HepG2 (cell line): ENCODE results near the gene TNXB. TPM values are rescaled to one million over a fixed set of nuclear protein-coding genes. Genes with fewer than 3 reads are reported as not detected.

ENCODE experiments used
- ATAC-seq: fragments of 200-7000 bp; cut with Tn5 transposase; 3 replicates; pipeline ENCODE4 v1.9.1; 2020; ENCODE audit warnings: mild to moderate bottlenecking, moderate library complexity
- BruUV-seq: library from RNA; stranded (reverse); fragments of 400-500 nt; replicated peaks from 2 replicates; lab custom pipeline; 2021; lab: Mats Ljungman, UMichigan
- CTCF ChIA-PET: fragments of 300-600 bp; formaldehyde crosslinking; extraction: SDS; loops from one replicate; lab custom pipeline; 2021; ENCODE audit warnings: low total read pairs, inconsistent platforms, low intra/inter-chr PET ratio; lab: Yijun Ruan, JAX
- POLR2A ChIA-PET: fragments of 350-600 bp; sonication (Branson Sonifier 250); formaldehyde crosslinking; loops from one replicate; lab custom pipeline; 2020; ENCODE audit warnings: antibody characterized with exemption, inconsistent platforms; lab: Yijun Ruan, JAX
- DNase-seq: peaks from one replicate; pipeline ENCODE4 v3.0.0-alpha.2; 2015; ENCODE audit warnings: low spot score
- FAIRE-seq: peaks from 3 replicates; lab custom pipeline; 2011; peaks lifted over from hg19 to GRCh38; lab: Jason Lieb, UNC
- H2AFZ ChIP-seq: one replicate; pipeline ENCODE4 v1.6.1; 2011; ENCODE audit warnings: low read length, inconsistent platforms
- H3K27ac ChIP-seq: fragments of 300-600 bp; 3 replicates; pipeline ENCODE4 v1.8.0; 2011; ENCODE audit warnings: mixed run types, mild to moderate bottlenecking, mixed read lengths, low read length, inconsistent platforms; ENCODE audit not compliant: insufficient read depth; ENCODE audit errors: extremely low read length
- H3K27me3 ChIP-seq, 2 experiments: fragments of 200-600 bp in 1 of 2; 2 replicates in 1 of 2; 3 replicates in 1 of 2; pipeline versions ENCODE4 v1.6.0 to v1.8.0; 2011; ENCODE audit warnings: low read length in 2 of 2, mild to moderate bottlenecking in 2 of 2, moderate library complexity in 2 of 2, inconsistent platforms in 1 of 2; ENCODE audit not compliant: insufficient read depth in 2 of 2, control insufficient read depth in 1 of 2
- H3K36me3 ChIP-seq, 2 experiments: fragments of 200-600 bp in 1 of 2; replicated peaks in 1 of 2; 2 replicates in 1 of 2; 3 replicates in 1 of 2; pipeline versions ENCODE4 v1.5.1 to v1.8.0; 2011; ENCODE audit warnings: low read length in 2 of 2, inconsistent platforms in 1 of 2; ENCODE audit not compliant: insufficient read depth in 2 of 2, control insufficient read depth in 1 of 2
- H3K4me1 ChIP-seq: 2 replicates; pipeline ENCODE4 v1.5.1; 2012; ENCODE audit warnings: low read length, inconsistent platforms; ENCODE audit not compliant: insufficient read depth
- H3K4me2 ChIP-seq: 2 replicates; pipeline ENCODE4 v1.6.0; 2011; ENCODE audit warnings: low read depth, low read length, inconsistent platforms
- H3K4me3 ChIP-seq, 3 experiments: fragments of 200-600 bp in 1 of 3; sonication (generic), shearing (Covaris generic) in 1 of 3; replicated peaks in 1 of 3; 2 replicates each; pipeline ENCODE4 v1.5.1; 2011 to 2016; ENCODE audit warnings: low read length in 3 of 3, inconsistent platforms in 2 of 3, low read depth in 2 of 3, mild to moderate bottlenecking in 2 of 3, control low read depth in 1 of 3, mixed read lengths in 1 of 3; ENCODE audit not compliant: insufficient read depth in 1 of 3
- H3K79me2 ChIP-seq: one replicate; pipeline ENCODE4 v1.6.1; 2011; ENCODE audit warnings: low read length, inconsistent platforms; ENCODE audit not compliant: insufficient read depth
- H3K9ac ChIP-seq: 2 replicates; pipeline ENCODE4 v1.6.0; 2011; ENCODE audit warnings: mild to moderate bottlenecking, low read depth, low read length, inconsistent platforms; ENCODE audit not compliant: insufficient read depth
- H3K9me3 ChIP-seq: 2 replicates; pipeline ENCODE4 v1.5.1; 2012; ENCODE audit warnings: mild to moderate bottlenecking, low read length
- H4K20me1 ChIP-seq: 2 replicates; pipeline ENCODE4 v1.6.0; 2011; ENCODE audit warnings: inconsistent platforms, mild to moderate bottlenecking, low read length, moderate library complexity; ENCODE audit not compliant: insufficient read depth
- CENPX ChIP-seq: sonication (generic); formaldehyde crosslinking; IDR thresholded peaks from 2 replicates; pipeline ENCODE4 v1.9.0; 2021; ENCODE audit warnings: mild to moderate bottlenecking, missing genetic modification reagents, moderate library complexity
- NAIF1 ChIP-seq: sonication (generic); formaldehyde crosslinking; IDR thresholded peaks from 2 replicates; pipeline ENCODE4 v1.5.0; 2020; ENCODE audit warnings: mild to moderate bottlenecking, missing genetic modification reagents, borderline replicate concordance
- PAX8 ChIP-seq: sonication (generic); formaldehyde crosslinking; IDR thresholded peaks from 2 replicates; pipeline ENCODE4 v1.8.0; 2022; ENCODE audit warnings: mild to moderate bottlenecking, missing genetic modification reagents, borderline replicate concordance
- ZC3H13 ChIP-seq: sonication (generic); formaldehyde crosslinking; IDR thresholded peaks from 2 replicates; pipeline ENCODE4 v1.8.1; 2023; ENCODE audit warnings: mild to moderate bottlenecking, missing genetic modification reagents, moderate library complexity
- WGBS: methylation state at CpG from one replicate; pipeline ENCODE4 v1.1.6; 2017; ENCODE audit warnings: low lambda C conversion rate; 5-methylcytosine and 5-hydroxymethylcytosine counted together
- in situ Hi-C: cut with HindIII; loops from 2 replicates; pipeline ENCODE4 v1.10.0; 2017; ENCODE audit warnings: low pct_unique_long_range_greater_than_20kb; ENCODE audit not compliant: extremely low pct_ligation_motif_present
- intact Hi-C: fragments of 100-400 bp; cut with micrococcal nuclease; formaldehyde crosslinking; loops from one replicate; pipeline ENCODE4 v1.10.0; 2022; ENCODE audit not compliant: unreplicated experiment
- polyA plus RNA-seq, 8 experiments: library from polyadenylated mRNA; depleted of rRNA in 3 of 8; stranded (reverse) in 7 of 8; unstranded in 1 of 8; fragments of >200 nt; fragmentation: Illumina TruSeq in 4 of 8; extraction: Trizol in 4 of 8; gene quantifications; 2 replicates each; pipeline versions ENCODE4 v1.2.1 to v1.2.3, GENCODE V29; 2011 to 2016; ENCODE audit warnings: low read depth in 4 of 8, missing spikeins in 1 of 8, mixed read lengths in 1 of 8; ENCODE audit not compliant: insufficient read depth in 1 of 8
- total RNA-seq, 5 experiments: library from RNA; depleted of rRNA; stranded (reverse); fragments of >200 nt; fragmentation: Illumina TruSeq; extraction: Trizol; gene quantifications; 2 replicates each; pipeline ENCODE4 v1.2.3, GENCODE V29; 2016; ENCODE audit warnings: low read depth in 1 of 5
- TF ChIP-seq, protein P1 (sequence below): sonication (generic); formaldehyde crosslinking; IDR thresholded peaks from 2 replicates; pipeline ENCODE4 v1.4.0; 2020; ENCODE audit warnings: missing genetic modification reagents

Gene TNXB
- total and polyA plus RNA-seq, 2 of the 13 experiments (the other 11 are each of a cell fraction or from before 2014, with no cell fraction given): 1.6 to 2.7 TPM

DNA sequence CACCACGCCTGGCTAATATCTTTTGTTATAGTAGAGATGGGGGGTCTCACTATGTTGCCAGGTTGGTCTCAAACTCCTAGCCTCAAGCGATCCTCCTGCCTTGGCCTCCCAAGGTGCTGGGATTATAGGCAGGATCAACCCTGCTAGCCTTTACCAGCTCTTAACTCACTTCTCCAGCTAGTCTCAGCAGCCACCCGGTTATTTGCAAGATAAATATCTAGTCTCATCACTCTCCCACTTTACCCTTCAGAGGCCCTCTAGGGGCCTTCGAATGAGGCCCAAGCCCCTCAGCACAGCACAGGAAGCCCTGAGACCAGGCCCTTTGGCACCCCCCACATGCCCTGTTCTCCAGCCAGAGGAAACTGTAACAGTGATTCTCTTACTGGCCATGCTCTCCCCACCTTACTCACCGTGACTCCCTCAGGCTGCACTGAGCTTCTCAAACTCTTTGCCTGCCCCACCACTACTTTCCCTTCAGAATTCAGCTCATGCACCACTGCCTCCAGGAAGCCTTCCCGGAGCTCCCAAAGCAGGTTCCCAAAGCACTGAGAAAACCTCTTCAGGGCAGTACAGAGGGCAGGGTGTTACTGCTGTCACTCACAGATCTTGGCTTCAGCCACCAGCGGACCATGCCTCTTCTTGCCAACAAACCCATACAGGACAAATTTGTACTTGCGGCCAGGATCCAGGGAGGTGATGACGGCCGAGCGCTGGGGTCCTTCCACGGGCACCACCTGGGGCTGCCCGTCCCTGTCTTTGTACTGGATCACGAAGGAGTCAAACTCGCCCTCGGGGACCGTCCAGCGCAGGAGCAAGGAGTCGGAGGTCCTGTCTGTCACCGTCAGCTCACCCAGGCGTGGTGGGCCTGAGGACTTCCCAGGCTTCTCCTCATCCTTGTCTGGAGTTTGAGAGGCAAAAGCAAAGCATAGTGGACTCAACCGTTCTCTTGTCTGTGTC lies 25.0 kb downstream of the TNXB start (continued):
- TF ChIP-seq, protein P1, sequence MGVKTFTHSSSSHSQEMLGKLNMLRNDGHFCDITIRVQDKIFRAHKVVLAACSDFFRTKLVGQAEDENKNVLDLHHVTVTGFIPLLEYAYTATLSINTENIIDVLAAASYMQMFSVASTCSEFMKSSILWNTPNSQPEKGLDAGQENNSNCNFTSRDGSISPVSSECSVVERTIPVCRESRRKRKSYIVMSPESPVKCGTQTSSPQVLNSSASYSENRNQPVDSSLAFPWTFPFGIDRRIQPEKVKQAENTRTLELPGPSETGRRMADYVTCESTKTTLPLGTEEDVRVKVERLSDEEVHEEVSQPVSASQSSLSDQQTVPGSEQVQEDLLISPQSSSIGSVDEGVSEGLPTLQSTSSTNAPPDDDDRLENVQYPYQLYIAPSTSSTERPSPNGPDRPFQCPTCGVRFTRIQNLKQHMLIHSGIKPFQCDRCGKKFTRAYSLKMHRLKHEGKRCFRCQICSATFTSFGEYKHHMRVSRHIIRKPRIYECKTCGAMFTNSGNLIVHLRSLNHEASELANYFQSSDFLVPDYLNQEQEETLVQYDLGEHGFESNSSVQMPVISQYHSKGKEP (CRISPR knock-in tag): no peak
- TF ChIP-seq NAIF1 (CRISPR knock-in tag) (no peak), PAX8 (CRISPR knock-in tag) (no peak), CENPX (CRISPR knock-in tag) (no peak)

DNA sequence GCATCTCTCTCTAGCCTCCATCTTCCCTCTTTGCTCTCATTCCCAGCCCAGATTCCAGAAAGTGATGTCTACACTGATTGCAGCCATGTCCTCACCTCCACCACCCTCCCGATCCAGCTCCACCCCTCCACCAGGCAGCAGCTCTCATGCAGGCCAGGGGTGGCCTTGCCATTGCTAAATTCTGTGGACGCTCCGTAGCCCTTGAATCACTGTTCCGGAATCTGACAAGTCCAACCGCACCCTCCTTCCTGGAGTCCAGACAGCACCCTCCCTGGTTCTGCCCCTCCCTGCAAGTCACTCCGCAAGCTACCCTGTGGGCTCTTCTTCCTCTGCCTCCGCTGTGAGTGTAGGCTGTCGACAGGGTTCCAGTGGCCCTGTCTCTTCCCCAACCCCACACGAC lies 26.2 kb downstream of the TNXB start:
- H3K27ac ChIP-seq: no peak overlapping the region
- in situ Hi-C loops: loop anchor here (25.0 kb wide), 1 partner anchor 704 kb away; no protein-coding TSS in a partner anchor

More for the DNA sequence above, 26.2 kb downstream of the TNXB start:
- H3K79me2 ChIP-seq: no peaks in the 10 kb centered on the region
- TF ChIP-seq ZC3H13: no peak
- CTCF ChIA-PET: no interaction called here
- no peak overlapping the region for H2AFZ ChIP-seq
- no peak overlapping the region for H3K4me2 ChIP-seq
- 44% methylated on average over 9 of the region's 9 CpGs for WGBS
- POLR2A ChIA-PET: no interaction called here
- H3K9me3 ChIP-seq: no peaks in the 10 kb centered on the region
- intact Hi-C loops: no loop called here
- no peak for FAIRE-seq
- H3K4me1 ChIP-seq: peaks cover 34% of the 10 kb centered on the region
- H3K27me3 ChIP-seq: peaks cover 9 to 62% of the 10 kb centered on the region in 2 experiments
- ATAC-seq: no peak
- H3K4me3 ChIP-seq: no peak overlapping the region
- no peak overlapping the region for H3K9ac ChIP-seq
- H4K20me1 ChIP-seq: no peaks in the 10 kb centered on the region
- no peaks in the 10 kb centered on the region for H3K36me3 ChIP-seq
- DNase-seq: no peak
- no TSS peak for BruUV-seq
